NB4 (cell line): ENCODE results near the gene MYOM1.

Experiments
- DNase-seq: peaks from one replicate; pipeline ENCODE4 v3.0.0; 2010; ENCODE audit warnings: low read depth
- H3K4me3 ChIP-seq: one replicate; pipeline ENCODE4 v1.5.1; 2011; ENCODE audit warnings: mild to moderate bottlenecking, low read depth, low read length, moderate library complexity
- CTCF ChIP-seq: IDR thresholded peaks from one replicate; pipeline ENCODE4 v1.5.1; 2012; ENCODE audit warnings: low read depth, low read length
- MAX ChIP-seq: IDR thresholded peaks from 2 replicates; pipeline ENCODE4 v1.6.1; 2011; ENCODE audit warnings: low read depth, low read length
- MYC ChIP-seq: IDR thresholded peaks from 2 replicates; pipeline ENCODE4 v1.6.1; 2011; ENCODE audit warnings: low read depth, low read length
- POLR2A ChIP-seq: IDR thresholded peaks from 2 replicates; pipeline ENCODE4 v1.6.1; 2011; ENCODE audit warnings: mild to moderate bottlenecking; ENCODE audit not compliant: insufficient read length; ENCODE audit errors: extremely low read depth

Gene MYOM1

GRCh38 chr18:3120356-3120755 lies 99.4 kb downstream of the MYOM1 start:
- no peak for TF ChIP-seq MYC
- TF ChIP-seq CTCF = no peak
- no peak for TF ChIP-seq MAX
- no peak for TF ChIP-seq POLR2A
- no peak for DNase-seq
- H3K4me3 ChIP-seq = no peak overlapping the region

GRCh38 chr18:3119401-3120341 lies 100.1 kb downstream of the MYOM1 start:
- no peak overlapping the region for H3K4me3 ChIP-seq
- no peak for TF ChIP-seq MYC
- no peak for TF ChIP-seq POLR2A
- no peak for TF ChIP-seq MAX
- TF ChIP-seq CTCF = no peak
- DNase-seq = peak; percentile 18

GRCh38 chr18:3118195-3119010 lies 101.4 kb downstream of the MYOM1 start:
- DNase-seq = no peak
- no peak for TF ChIP-seq CTCF
- TF ChIP-seq MAX = no peak
- TF ChIP-seq POLR2A = no peak
- no peak for TF ChIP-seq MYC

GRCh38 chr18:3117493-3118192 lies 102.1 kb downstream of the MYOM1 start:
- TF ChIP-seq MYC (no peak), CTCF (no peak)
- H3K4me3 ChIP-seq = no peak overlapping the region
- no peak for DNase-seq

More at GRCh38 chr18:3118195-3119010, 101.4 kb downstream of the MYOM1 start:
- no peak overlapping the region for H3K4me3 ChIP-seq

- no peak overlapping the region for H3K4me3 ChIP-seq
Measured at GRCh38 chr18:3115447-3116030, 104.2 kb downstream of the MYOM1 start.

More at GRCh38 chr18:3115447-3116030, 104.2 kb downstream of the MYOM1 start:
- no peak for TF ChIP-seq POLR2A
- TF ChIP-seq MAX = no peak
- TF ChIP-seq MYC = no peak
- TF ChIP-seq CTCF = no peak
- no peak for DNase-seq
